GM12872 (cell line): ENCODE measurements around the gene RIPPLY1.

Experiments
- CTCF ChIP-seq: IDR thresholded peaks from 3 replicates; pipeline ENCODE4 v1.5.1; 2011; ENCODE audit warnings: low read depth, mild to moderate bottlenecking, low read length, moderate library complexity; ENCODE audit not compliant: insufficient read depth

RIPPLY1 gene

GRCh38 chrX:106946464-106946863 lies 43.3 kb upstream of the RIPPLY1 start:
- TF ChIP-seq CTCF = no peak

GRCh38 chrX:106940068-106940467 lies 36.9 kb upstream of the RIPPLY1 start:
- no peak for TF ChIP-seq CTCF

GRCh38 chrX:106939566-106939965 lies 36.4 kb upstream of the RIPPLY1 start:
- no peak for TF ChIP-seq CTCF

- no peak for TF ChIP-seq CTCF
Observed at GRCh38 chrX:106936246-106936645, 33.1 kb upstream of the RIPPLY1 start.

GRCh38 chrX:106935175-106935574 lies 32.0 kb upstream of the RIPPLY1 start:
- no peak for TF ChIP-seq CTCF

GRCh38 chrX:106933538-106933961 lies 30.4 kb upstream of the RIPPLY1 start:
- no peak for TF ChIP-seq CTCF

GRCh38 chrX:106932960-106933537 lies 29.9 kb upstream of the RIPPLY1 start:
- TF ChIP-seq CTCF = no peak

GRCh38 chrX:106932492-106932923 lies 29.4 kb upstream of the RIPPLY1 start:
- no peak for TF ChIP-seq CTCF
